Hepatocyte (in vitro differentiated cells): ENCODE data around the gene ANKFN1. TPM values are rescaled to one million over a fixed set of nuclear protein-coding genes. Genes with fewer than 3 reads are reported as not detected.

ENCODE experiments used
- DNase-seq: peaks from one replicate; pipeline ENCODE4 v3.0.0-alpha.2; 2016; ENCODE audit warnings: low spot score
- H2AFZ ChIP-seq: fragments of 200-600 bp; sonication (generic); 2 replicates; pipeline ENCODE4 v1.6.0; 2016; ENCODE audit warnings: antibody characterized with exemption, mild to moderate bottlenecking
- H3K27ac ChIP-seq: fragments of 200-600 bp; sonication (generic); 2 replicates; pipeline ENCODE4 v1.5.1; 2016; ENCODE audit warnings: mild to moderate bottlenecking
- H3K27me3 ChIP-seq: fragments of 200-600 bp; sonication (generic); 2 replicates; pipeline ENCODE4 v1.6.1; 2016
- H3K36me3 ChIP-seq: fragments of 200-600 bp; sonication (generic); replicated peaks from 2 replicates; pipeline ENCODE4 v1.5.1; 2016; ENCODE audit warnings: low read depth; ENCODE audit not compliant: insufficient read depth
- H3K4me1 ChIP-seq: fragments of 200-600 bp; sonication (generic); 2 replicates; pipeline ENCODE4 v1.5.1; 2016; ENCODE audit warnings: mild to moderate bottlenecking, moderate library complexity; ENCODE audit not compliant: insufficient read depth
- H3K4me2 ChIP-seq: fragments of 200-600 bp; sonication (generic); 2 replicates; pipeline ENCODE4 v1.6.0; 2016
- H3K4me3 ChIP-seq: fragments of 200-600 bp; sonication (generic); 2 replicates; pipeline ENCODE4 v1.5.1; 2016; ENCODE audit warnings: mild to moderate bottlenecking
- H3K79me2 ChIP-seq: fragments of 200-600 bp; sonication (generic); 2 replicates; pipeline ENCODE4 v1.6.0; 2017; ENCODE audit warnings: mild to moderate bottlenecking
- H3K9me2 ChIP-seq: fragments of 200-600 bp; sonication (generic); replicated peaks from 2 replicates; pipeline ENCODE4 v1.6.0; 2017; ENCODE audit warnings: mild to moderate bottlenecking; ENCODE audit not compliant: insufficient read depth
- H3K9me3 ChIP-seq: fragments of 200-600 bp; sonication (generic); 2 replicates; pipeline ENCODE4 v1.5.1; 2016; ENCODE audit warnings: low read depth, mild to moderate bottlenecking
- H4K20me1 ChIP-seq: fragments of 200-600 bp; sonication (generic); 2 replicates; pipeline ENCODE4 v1.6.0; 2016; ENCODE audit warnings: mild to moderate bottlenecking; ENCODE audit not compliant: insufficient read depth, poor library complexity, severe bottlenecking
- CTCF ChIP-seq: fragments of 200-600 bp; sonication (generic); IDR thresholded peaks from 2 replicates; pipeline ENCODE4 v1.5.1; 2016; ENCODE audit warnings: antibody characterized with exemption, mild to moderate bottlenecking; ENCODE audit not compliant: poor library complexity
- EZH2 ChIP-seq: fragments of 200-600 bp; sonication (generic); IDR thresholded peaks from 2 replicates; pipeline ENCODE4 v1.6.1; 2016; ENCODE audit warnings: antibody characterized with exemption, mild to moderate bottlenecking, borderline replicate concordance
- EZH2phosphoT487 ChIP-seq: fragments of 200-600 bp; sonication (generic); IDR thresholded peaks from one replicate; pipeline ENCODE4 v1.6.1; 2018; ENCODE audit warnings: antibody characterized with exemption, mild to moderate bottlenecking, low read depth, moderate library complexity; ENCODE audit not compliant: unreplicated experiment, severe bottlenecking
- WGBS: methylation state at CpG from one replicate; pipeline ENCODE4 v1.1.6; 2016; ENCODE audit warnings: low lambda C conversion rate; ENCODE audit errors: missing lambda C conversion rate; 5-methylcytosine and 5-hydroxymethylcytosine counted together
- polyA plus RNA-seq: library from polyadenylated mRNA; unstranded; fragments of >200 nt; fragmentation: Nextera tagmentation; extraction: Ambion mirVana; gene quantifications from 2 replicates; pipeline ENCODE4 v1.2.1, GENCODE V29; 2016
- total RNA-seq: library from RNA; depleted of rRNA; stranded (reverse); fragments of >200 nt; gene quantifications from 2 replicates; pipeline ENCODE4 v1.2.3, GENCODE V29; 2014

The ANKFN1 gene
- total and polyA plus RNA-seq, 2 experiments from 2014 or later = 0.10 to 1.2 TPM

DNA sequence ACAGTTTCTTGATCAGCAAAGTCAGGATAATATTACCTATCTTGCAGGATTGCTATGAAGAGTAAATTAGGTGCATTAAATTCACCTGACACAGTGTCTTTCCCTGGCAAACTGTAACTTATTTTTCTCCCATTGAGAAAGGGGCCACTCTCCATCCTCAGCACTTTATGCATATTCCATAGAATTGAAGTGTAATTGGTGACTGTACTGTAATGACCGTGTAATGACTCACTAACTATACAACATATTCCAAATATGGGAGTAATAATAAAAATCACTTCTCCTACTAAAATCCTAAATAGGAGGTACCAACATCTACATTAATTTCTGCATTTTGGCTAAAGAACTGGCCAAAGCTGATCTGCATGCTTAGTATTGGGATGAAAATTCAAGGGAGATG is 298.4 kb downstream of the ANKFN1 start:
- H3K27ac ChIP-seq = no peak overlapping the region
- H4K20me1 ChIP-seq = no peaks in the 10 kb centered on the region
- TF ChIP-seq EZH2phosphoT487 = no peak
- TF ChIP-seq EZH2 = no peak
- TF ChIP-seq CTCF = no peak
- H3K36me3 ChIP-seq = no peaks in the 10 kb centered on the region
- no peak overlapping the region for H3K4me2 ChIP-seq
- H2AFZ ChIP-seq = no peak overlapping the region
- H3K4me1 ChIP-seq = no peaks in the 10 kb centered on the region
- WGBS = 89% methylated on average over 1 of the region's 1 CpG
- no peaks in the 10 kb centered on the region for H3K27me3 ChIP-seq
- no peaks in the 10 kb centered on the region for H3K9me2 ChIP-seq
- no peak overlapping the region for H3K4me3 ChIP-seq
- H3K79me2 ChIP-seq = no peaks in the 10 kb centered on the region
- DNase-seq = no peak
- H3K9me3 ChIP-seq = no peaks in the 10 kb centered on the region

- Histone ChIP-seq H3K27ac (no peak overlapping the region), H4K20me1 (no peaks in the 10 kb centered on the region), H3K36me3 (no peaks in the 10 kb centered on the region), H3K27me3 (no peaks in the 10 kb centered on the region), H3K4me2 (no peak overlapping the region), H3K4me1 (no peaks in the 10 kb centered on the region), H3K9me2 (no peaks in the 10 kb centered on the region), H3K79me2 (no peaks in the 10 kb centered on the region), H2AFZ (no peak overlapping the region), H3K9me3 (no peaks in the 10 kb centered on the region), H3K4me3 (no peak overlapping the region)
- WGBS = 90% methylated on average over 1 of the region's 1 CpG
- no peak for DNase-seq
- no peak for TF ChIP-seq CTCF
Observed at GRCh38 chr17:56452461-56452860, 299.2 kb downstream of the ANKFN1 start.

- no peak for DNase-seq
- Histone ChIP-seq H3K4me3 (no peak overlapping the region), H3K4me2 (no peak overlapping the region), H4K20me1 (no peaks in the 10 kb centered on the region), H3K9me3 (no peaks in the 10 kb centered on the region), H3K79me2 (no peaks in the 10 kb centered on the region), H3K4me1 (no peaks in the 10 kb centered on the region), H2AFZ (no peak overlapping the region), H3K36me3 (no peaks in the 10 kb centered on the region), H3K9me2 (no peaks in the 10 kb centered on the region), H3K27me3 (no peaks in the 10 kb centered on the region), H3K27ac (no peak overlapping the region)
- 71% methylated on average over 5 of the region's 5 CpGs for WGBS
- TF ChIP-seq CTCF = no peak
- no peak for TF ChIP-seq EZH2phosphoT487
- TF ChIP-seq EZH2 = no peak
Observed at GRCh38 chr17:56457501-56457900, 304.2 kb downstream of the ANKFN1 start.

GRCh38 chr17:56465886-56466285 is 312.6 kb downstream of the ANKFN1 start:
- H3K4me2 ChIP-seq = no peak overlapping the region
- 62% methylated on average over 1 of the region's 1 CpG for WGBS
- no peak overlapping the region for H3K27ac ChIP-seq

More at GRCh38 chr17:56465886-56466285, 312.6 kb downstream of the ANKFN1 start:
- H2AFZ ChIP-seq = no peak overlapping the region
- DNase-seq = no peak
- no peaks in the 10 kb centered on the region for H4K20me1 ChIP-seq
- H3K79me2 ChIP-seq = no peaks in the 10 kb centered on the region
- H3K27me3 ChIP-seq = no peaks in the 10 kb centered on the region
- no peaks in the 10 kb centered on the region for H3K9me2 ChIP-seq
- H3K4me1 ChIP-seq = no peaks in the 10 kb centered on the region
- H3K9me3 ChIP-seq = no peaks in the 10 kb centered on the region
- no peak overlapping the region for H3K4me3 ChIP-seq
- no peak for TF ChIP-seq EZH2
- no peak for TF ChIP-seq EZH2phosphoT487
- TF ChIP-seq CTCF = no peak
- no peaks in the 10 kb centered on the region for H3K36me3 ChIP-seq
